SK-N-SH (cell line): ENCODE data around the gene DLD. TPM values are rescaled to one million over a fixed set of nuclear protein-coding genes. Genes with fewer than 3 reads are reported as not detected.

Experiments used
- CTCF ChIA-PET: fragments of 300-600, 350-600 bp; formaldehyde crosslinking; extraction: SDS; loops from one replicate; lab custom pipeline; 2021; lab: Yijun Ruan, JAX
- POLR2A ChIA-PET: fragments of 350-600 bp; sonication (Branson Sonifier 250); formaldehyde crosslinking; extraction: SDS; loops from one replicate; lab custom pipeline; 2020; ENCODE audit warnings: antibody characterized with exemption, inconsistent platforms; lab: Yijun Ruan, JAX
- DNase-seq: peaks from one replicate; pipeline ENCODE4 v3.0.0; 2012
- H2AFZ ChIP-seq: fragments of 200-600 bp; sonication (generic); 2 replicates; pipeline ENCODE4 v1.8.1; 2016; ENCODE audit warnings: antibody characterized with exemption, mild to moderate bottlenecking, low read depth
- H3F3A ChIP-seq: fragments of 200-600 bp; sonication (generic); replicated peaks from 2 replicates; pipeline ENCODE3; 2016; ENCODE audit warnings: antibody characterized with exemption, mild to moderate bottlenecking; ENCODE audit not compliant: insufficient read depth
- H3K27ac ChIP-seq, 2 experiments: fragments of 200-500 bp in 1 of 2; fragments of 200-600 bp in 1 of 2; sonication (Bioruptor generic) in 1 of 2; sonication (generic), shearing (Covaris generic) in 1 of 2; 2 replicates each; pipeline versions ENCODE4 v1.5.1 to v1.6.1; 2014 to 2016; ENCODE audit warnings: low read depth in 2 of 2, inconsistent platforms in 1 of 2, low read length in 1 of 2, mild to moderate bottlenecking in 1 of 2, mixed read lengths in 1 of 2
- H3K27me3 ChIP-seq: fragments of 200-600 bp; sonication (generic), shearing (Covaris generic); 2 replicates; pipeline ENCODE4 v1.6.1; 2016; ENCODE audit warnings: mixed run types; ENCODE audit not compliant: insufficient read depth
- H3K36me3 ChIP-seq, 2 experiments: fragments of 200-500 bp in 1 of 2; fragments of 200-600 bp in 1 of 2; sonication (Bioruptor generic) in 1 of 2; sonication (generic) in 1 of 2; replicated peaks in 1 of 2; 2 replicates each; pipeline versions ENCODE3 to v1.5.1; 2014 to 2016; ENCODE audit warnings: low read length in 1 of 2, mild to moderate bottlenecking in 1 of 2; ENCODE audit not compliant: insufficient read depth in 2 of 2, control insufficient read depth in 1 of 2
- H3K4me1 ChIP-seq, 2 experiments: fragments of 200-500 bp in 1 of 2; fragments of 200-600 bp in 1 of 2; sonication (Bioruptor generic) in 1 of 2; sonication (generic), shearing (Covaris generic) in 1 of 2; 2 replicates each; pipeline versions ENCODE4 v1.5.1 to v1.6.1; 2014 to 2016; ENCODE audit warnings: low read depth in 1 of 2, low read length in 1 of 2, mixed run types in 1 of 2; ENCODE audit not compliant: insufficient read depth in 2 of 2, control insufficient read depth in 1 of 2
- H3K4me2 ChIP-seq: fragments of 200-600 bp; sonication (generic), shearing (Covaris generic); 2 replicates; pipeline ENCODE4 v1.6.1; 2017; ENCODE audit warnings: mixed run types
- H3K4me3 ChIP-seq, 2 experiments: fragments of 200-500 bp in 1 of 2; fragments of 200-600 bp in 1 of 2; sonication (Bioruptor generic) in 1 of 2; sonication (generic), shearing (Covaris generic) in 1 of 2; 2 replicates each; pipeline versions ENCODE4 v1.5.1 to v1.8.1; 2014 to 2016; ENCODE audit warnings: low read depth in 2 of 2, inconsistent platforms in 1 of 2, low read length in 1 of 2, mild to moderate bottlenecking in 1 of 2, mixed read lengths in 1 of 2, moderate library complexity in 1 of 2
- H3K79me2 ChIP-seq: fragments of 200-600 bp; sonication (generic); 2 replicates; pipeline ENCODE4 v1.8.1; 2017; ENCODE audit warnings: mild to moderate bottlenecking; ENCODE audit not compliant: insufficient read depth
- H3K9ac ChIP-seq: fragments of 200-600 bp; sonication (generic); 2 replicates; pipeline ENCODE4 v1.6.1; 2017; ENCODE audit warnings: mixed run types
- H3K9me2 ChIP-seq: fragments of 200-600 bp; sonication (generic); 2 replicates; pipeline ENCODE4 v1.6.1; 2017; ENCODE audit warnings: mixed run types
- H3K9me3 ChIP-seq: fragments of 200-600 bp; sonication (generic); 2 replicates; pipeline ENCODE4 v1.6.1; 2017; ENCODE audit warnings: mixed run types, mild to moderate bottlenecking, moderate library complexity
- H4K20me1 ChIP-seq: fragments of 200-600 bp; sonication (generic); 2 replicates; pipeline ENCODE4 v1.6.1; 2017; ENCODE audit warnings: mild to moderate bottlenecking, mixed run types; ENCODE audit not compliant: insufficient read depth
- ELF1 ChIP-seq: IDR thresholded peaks from 2 replicates; pipeline ENCODE4 v1.4.0; 2012
- EP300 ChIP-seq, 2 experiments: IDR thresholded peaks; 2 replicates each; pipeline versions ENCODE4 v1.4.0 to v1.6.1; 2012; ENCODE audit warnings: borderline replicate concordance in 1 of 2, low read depth in 1 of 2, low read length in 1 of 2
- FOXJ3 ChIP-seq: sonication (generic); formaldehyde crosslinking; IDR thresholded peaks from 2 replicates; pipeline ENCODE4 v1.5.1; 2020; ENCODE audit warnings: mild to moderate bottlenecking, missing genetic modification reagents
- FOXM1 ChIP-seq: IDR thresholded peaks from 2 replicates; pipeline ENCODE4 v1.4.0; 2012; ENCODE audit warnings: low read depth, mild to moderate bottlenecking
- GABPA ChIP-seq: IDR thresholded peaks from 2 replicates; pipeline ENCODE4 v1.4.0; 2012; ENCODE audit warnings: low read depth, mild to moderate bottlenecking
- IRF3 ChIP-seq: fragments of 150-350 bp; IDR thresholded peaks from 2 replicates; pipeline ENCODE4 v1.6.1; 2016; ENCODE audit warnings: mild to moderate bottlenecking, low read depth, low read length
- JUND ChIP-seq: IDR thresholded peaks from 2 replicates; pipeline ENCODE4 v1.4.0; 2012
- MAX ChIP-seq: IDR thresholded peaks from 2 replicates; pipeline ENCODE4 v1.4.0; 2012; ENCODE audit warnings: low read depth
- MEF2A ChIP-seq: IDR thresholded peaks from 2 replicates; pipeline ENCODE4 v1.4.0; 2012; ENCODE audit warnings: low read depth, borderline replicate concordance
- MXI1 ChIP-seq: IDR thresholded peaks from 2 replicates; pipeline ENCODE4 v1.6.1; 2012; ENCODE audit warnings: mild to moderate bottlenecking, low read depth, low read length, improper control_type of control experiment
- NFIC ChIP-seq: IDR thresholded peaks from 2 replicates; pipeline ENCODE4 v1.4.0; 2012; ENCODE audit warnings: borderline replicate concordance
- RCOR1 ChIP-seq: fragments of 150-350 bp; IDR thresholded peaks from 2 replicates; pipeline ENCODE4 v1.6.1; 2017; ENCODE audit warnings: antibody characterized with exemption, low read length
- RXRA ChIP-seq: IDR thresholded peaks from 2 replicates; pipeline ENCODE4 v1.4.0; 2012; ENCODE audit warnings: low read depth, mild to moderate bottlenecking, borderline replicate concordance
- SMC3 ChIP-seq: IDR thresholded peaks from 2 replicates; pipeline ENCODE4 v1.6.1; 2012; ENCODE audit warnings: low read depth, low read length, improper control_type of control experiment
- TCF12 ChIP-seq: IDR thresholded peaks from 2 replicates; pipeline ENCODE4 v1.4.0; 2012
- YY1 ChIP-seq: IDR thresholded peaks from 2 replicates; pipeline ENCODE4 v1.4.0; 2012; ENCODE audit warnings: low read depth, mild to moderate bottlenecking
- ZBTB33 ChIP-seq: IDR thresholded peaks from 2 replicates; pipeline ENCODE4 v1.4.0; 2012; ENCODE audit warnings: low read depth, borderline replicate concordance
- WGBS: methylation state at CpG from one replicate; pipeline ENCODE4 v1.1.6; 2017; ENCODE audit warnings: low lambda C conversion rate; 5-methylcytosine and 5-hydroxymethylcytosine counted together
- polyA plus RNA-seq, 3 experiments: library from polyadenylated mRNA; depleted of rRNA; stranded (reverse); fragments of >200 nt; gene quantifications; 2 replicates each; pipeline ENCODE4 v1.2.3, GENCODE V29; 2012
- TF ChIP-seq, protein P1 (sequence below): IDR thresholded peaks from 2 replicates; pipeline ENCODE4 v1.6.1; 2012; ENCODE audit warnings: mild to moderate bottlenecking, low read depth, low read length, moderate library complexity
- TF ChIP-seq, protein P2 (sequence below): IDR thresholded peaks from 2 replicates; pipeline ENCODE4; 2012

The DLD gene
- polyA plus RNA-seq, 1 of the 3 experiments (the other 2 are of a cell fraction), result 140 TPM

- no peak for TF ChIP-seq ZBTB33
Observed at GRCh38 chr7:107867858-107868466, 23.0 kb upstream of the DLD start (continued).

DNA sequence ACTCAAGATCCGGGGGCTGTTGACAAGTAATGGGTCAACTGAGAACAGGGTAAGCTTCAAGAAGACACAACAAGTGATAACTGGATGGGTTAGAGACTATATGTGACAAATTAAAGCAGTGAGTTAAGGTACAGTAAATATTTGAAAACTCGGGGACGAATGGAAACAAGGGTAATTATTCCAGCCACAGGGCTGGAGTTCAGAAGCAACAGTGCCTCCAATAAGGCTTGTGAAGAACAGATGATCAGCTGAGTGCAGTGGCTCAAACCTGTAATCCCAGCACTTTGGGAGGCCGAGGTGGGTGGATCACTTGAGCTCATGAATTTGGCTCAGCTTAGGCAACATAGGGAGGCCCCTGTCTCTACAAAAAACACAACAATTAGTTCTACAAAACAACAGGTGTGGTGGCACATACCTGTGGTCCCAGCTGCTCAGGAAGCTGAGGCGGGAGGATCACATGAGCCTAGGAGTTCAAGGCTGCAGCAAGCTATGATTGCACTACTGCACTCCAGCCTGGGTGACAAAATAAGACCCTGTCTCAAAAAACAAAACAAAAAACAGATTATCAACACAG lies 20.5 kb upstream of the DLD start:
- H3F3A ChIP-seq, result peaks cover 5% of the 10 kb centered on the region
- no peaks in the 10 kb centered on the region for H3K36me3 ChIP-seq
- no peak overlapping the region for H2AFZ ChIP-seq
- no peaks in the 10 kb centered on the region; the same call in 1 of the 2 replicates for H3K27me3 ChIP-seq
- POLR2A ChIA-PET, result no interaction called here
- H3K79me2 ChIP-seq, result no peaks in the 10 kb centered on the region
- no peaks in the 10 kb centered on the region; the same call in 1 of the 2 replicates for H3K9me3 ChIP-seq
- H3K4me2 ChIP-seq, result no peak overlapping the region
- peaks cover 0 to 2% of the 10 kb centered on the region in 2 experiments; a peak in 1 of 4 replicates for H3K4me1 ChIP-seq
- H3K27ac ChIP-seq, result no peak overlapping the region
- DNase-seq, result no peak
- no peaks in the 10 kb centered on the region for H3K9me2 ChIP-seq
- 50% methylated on average over 5 of the region's 5 CpGs for WGBS
- no peak overlapping the region for H3K9ac ChIP-seq
- TF ChIP-seq JUND (no peak), RXRA (no peak), RCOR1 (no peak), ELF1 (no peak), GABPA (no peak), ZBTB33 (no peak), EP300 (IDR thresholded peaks at IDR 0.05; ENCODE audit: borderline replicate concordance in 1 of 2, low read depth in 1 of 2, low read length in 1 of 2) (no peak), IRF3 (no peak), FOXJ3 (no peak), YY1 (no peak), FOXM1 (no peak), MXI1 (no peak), TCF12 (no peak), MEF2A (no peak), NFIC (no peak), SMC3 (no peak), MAX (no peak)
- TF ChIP-seq, protein P1, sequence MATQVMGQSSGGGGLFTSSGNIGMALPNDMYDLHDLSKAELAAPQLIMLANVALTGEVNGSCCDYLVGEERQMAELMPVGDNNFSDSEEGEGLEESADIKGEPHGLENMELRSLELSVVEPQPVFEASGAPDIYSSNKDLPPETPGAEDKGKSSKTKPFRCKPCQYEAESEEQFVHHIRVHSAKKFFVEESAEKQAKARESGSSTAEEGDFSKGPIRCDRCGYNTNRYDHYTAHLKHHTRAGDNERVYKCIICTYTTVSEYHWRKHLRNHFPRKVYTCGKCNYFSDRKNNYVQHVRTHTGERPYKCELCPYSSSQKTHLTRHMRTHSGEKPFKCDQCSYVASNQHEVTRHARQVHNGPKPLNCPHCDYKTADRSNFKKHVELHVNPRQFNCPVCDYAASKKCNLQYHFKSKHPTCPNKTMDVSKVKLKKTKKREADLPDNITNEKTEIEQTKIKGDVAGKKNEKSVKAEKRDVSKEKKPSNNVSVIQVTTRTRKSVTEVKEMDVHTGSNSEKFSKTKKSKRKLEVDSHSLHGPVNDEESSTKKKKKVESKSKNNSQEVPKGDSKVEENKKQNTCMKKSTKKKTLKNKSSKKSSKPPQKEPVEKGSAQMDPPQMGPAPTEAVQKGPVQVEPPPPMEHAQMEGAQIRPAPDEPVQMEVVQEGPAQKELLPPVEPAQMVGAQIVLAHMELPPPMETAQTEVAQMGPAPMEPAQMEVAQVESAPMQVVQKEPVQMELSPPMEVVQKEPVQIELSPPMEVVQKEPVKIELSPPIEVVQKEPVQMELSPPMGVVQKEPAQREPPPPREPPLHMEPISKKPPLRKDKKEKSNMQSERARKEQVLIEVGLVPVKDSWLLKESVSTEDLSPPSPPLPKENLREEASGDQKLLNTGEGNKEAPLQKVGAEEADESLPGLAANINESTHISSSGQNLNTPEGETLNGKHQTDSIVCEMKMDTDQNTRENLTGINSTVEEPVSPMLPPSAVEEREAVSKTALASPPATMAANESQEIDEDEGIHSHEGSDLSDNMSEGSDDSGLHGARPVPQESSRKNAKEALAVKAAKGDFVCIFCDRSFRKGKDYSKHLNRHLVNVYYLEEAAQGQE, result no peak
- TF ChIP-seq, protein P2, sequence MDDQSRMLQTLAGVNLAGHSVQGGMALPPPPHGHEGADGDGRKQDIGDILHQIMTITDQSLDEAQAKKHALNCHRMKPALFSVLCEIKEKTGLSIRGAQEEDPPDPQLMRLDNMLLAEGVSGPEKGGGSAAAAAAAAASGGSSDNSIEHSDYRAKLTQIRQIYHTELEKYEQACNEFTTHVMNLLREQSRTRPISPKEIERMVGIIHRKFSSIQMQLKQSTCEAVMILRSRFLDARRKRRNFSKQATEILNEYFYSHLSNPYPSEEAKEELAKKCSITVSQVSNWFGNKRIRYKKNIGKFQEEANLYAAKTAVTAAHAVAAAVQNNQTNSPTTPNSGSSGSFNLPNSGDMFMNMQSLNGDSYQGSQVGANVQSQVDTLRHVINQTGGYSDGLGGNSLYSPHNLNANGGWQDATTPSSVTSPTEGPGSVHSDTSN, result no peak
- H4K20me1 ChIP-seq, result no peaks in the 10 kb centered on the region
- H3K4me3 ChIP-seq, result no peak overlapping the region
- CTCF ChIA-PET, result interaction anchor here (0.9 to 11.3 kb wide), 4 partner anchors 9 to 408 kb away, joined by 3 to 284 read pairs (median 4); partner anchors contain the start of gene CBLL1
